NCI-H345 treated with DMSO at 0.1 percent for 48 hours (cell line): ENCODE data around the gene L3MBTL2.
A peak's percentile ranks its signal among the peaks of the same experiment; 100 is the strongest.
"Not testable (repeated sequence)": the region's sequence is repeated elsewhere in the genome, so short reads cannot be mapped to it uniquely, and the experiment has no call there.

Experiments
- DNase-seq: peaks from one replicate; lab custom pipeline; 2025; ENCODE audit not compliant: unreplicated experiment; lab: John Stamatoyannopoulos, UW

Gene L3MBTL2

GRCh38 chr22:41204992-41205900 is at the start of gene L3MBTL2:
Gene L3MBTL2 (plus strand): TSS chr22:41205312. CDS start chr22:41205363, 51 bp downstream.
- peak; percentile 86 for DNase-seq

- DNase-seq: no peak
Observed at GRCh38 chr22:41157083-41157482, 48.0 kb upstream of the L3MBTL2 start.

- no peak for DNase-seq
Observed at GRCh38 chr22:41169157-41169556, 36.0 kb upstream of the L3MBTL2 start.

GRCh38 chr22:41171996-41172395 is 33.1 kb upstream of the L3MBTL2 start:
- no peak for DNase-seq

GRCh38 chr22:41175546-41175945 is 29.6 kb upstream of the L3MBTL2 start:
- no peak for DNase-seq

GRCh38 chr22:41177040-41177621 is 28.0 kb upstream of the L3MBTL2 start:
- no peak for DNase-seq

- no peak for DNase-seq
Observed at GRCh38 chr22:41177622-41178424, 27.3 kb upstream of the L3MBTL2 start.

- no peak for DNase-seq
Observed at GRCh38 chr22:41178425-41178975, 26.6 kb upstream of the L3MBTL2 start.

GRCh38 chr22:41180362-41180761 is 24.8 kb upstream of the L3MBTL2 start:
- DNase-seq: not testable (repeated sequence)

- no peak for DNase-seq
Observed at GRCh38 chr22:41180926-41181325, 24.2 kb upstream of the L3MBTL2 start.

- DNase-seq: no peak
Observed at GRCh38 chr22:41181349-41182241, 23.5 kb upstream of the L3MBTL2 start.

- DNase-seq: no peak
Observed at GRCh38 chr22:41184679-41185078, 20.4 kb upstream of the L3MBTL2 start.

- DNase-seq: no peak
Observed at GRCh38 chr22:41191467-41191866, 13.6 kb upstream of the L3MBTL2 start.

- DNase-seq: no peak
Observed at GRCh38 chr22:41193829-41194228, 11.3 kb upstream of the L3MBTL2 start.

GRCh38 chr22:41197038-41197972 is 7.8 kb upstream of the L3MBTL2 start:
- peak; percentile 48 for DNase-seq

GRCh38 chr22:41198027-41198580 is 7.0 kb upstream of the L3MBTL2 start:
- DNase-seq: no peak

GRCh38 chr22:41201141-41201540 is 4.0 kb upstream of the L3MBTL2 start:
- DNase-seq: no peak

GRCh38 chr22:41203118-41203517 is 2.0 kb upstream of the L3MBTL2 start:
- no peak for DNase-seq

GRCh38 chr22:41204066-41204465 is 1.0 kb upstream of the L3MBTL2 start:
- no peak for DNase-seq
